Stomach (tissue), 4 donors: ENCODE measurements around the gene WDR27.

Source experiments
- CTCF ChIP-seq, 7 experiments: fragments of 450-650 bp in 4 of 7; fragments of 200-600 bp in 3 of 7; sonication (generic) in 3 of 7; IDR thresholded peaks; one replicate each; pipeline ENCODE4 v1.5.1; 2016 to 2019; ENCODE audit warnings: antibody characterized with exemption in 7 of 7, control low read depth in 2 of 7, mild to moderate bottlenecking in 1 of 7
- EP300 ChIP-seq: sonication (generic); formaldehyde crosslinking; IDR thresholded peaks from one replicate; pipeline ENCODE4 v1.6.1; 2017; ENCODE audit warnings: antibody characterized with exemption
- POLR2A ChIP-seq, 4 donors: fragments of 450-650 bp; IDR thresholded peaks; one replicate each; pipeline ENCODE4 v1.6.1; 2016; ENCODE audit warnings: antibody characterized with exemption in 4 of 4, control low read depth in 2 of 4, mild to moderate bottlenecking in 1 of 4, moderate library complexity in 1 of 4

GRCh38 chr6:169536446-169537170 is 165.2 kb downstream of the WDR27 start:
- TF ChIP-seq POLR2A (IDR thresholded peaks at IDR 0.05) (no peak), CTCF (IDR thresholded peaks at IDR 0.05) (no peak), EP300 (no peak)
